T-helper 22 cell (primary cell): ENCODE measurements around the gene FSIP2.

ENCODE experiments used
- DNase-seq: peaks from one replicate; pipeline ENCODE4 v3.0.0-alpha.2; 2020; ENCODE audit warnings: low read depth

FSIP2 gene, protein sequence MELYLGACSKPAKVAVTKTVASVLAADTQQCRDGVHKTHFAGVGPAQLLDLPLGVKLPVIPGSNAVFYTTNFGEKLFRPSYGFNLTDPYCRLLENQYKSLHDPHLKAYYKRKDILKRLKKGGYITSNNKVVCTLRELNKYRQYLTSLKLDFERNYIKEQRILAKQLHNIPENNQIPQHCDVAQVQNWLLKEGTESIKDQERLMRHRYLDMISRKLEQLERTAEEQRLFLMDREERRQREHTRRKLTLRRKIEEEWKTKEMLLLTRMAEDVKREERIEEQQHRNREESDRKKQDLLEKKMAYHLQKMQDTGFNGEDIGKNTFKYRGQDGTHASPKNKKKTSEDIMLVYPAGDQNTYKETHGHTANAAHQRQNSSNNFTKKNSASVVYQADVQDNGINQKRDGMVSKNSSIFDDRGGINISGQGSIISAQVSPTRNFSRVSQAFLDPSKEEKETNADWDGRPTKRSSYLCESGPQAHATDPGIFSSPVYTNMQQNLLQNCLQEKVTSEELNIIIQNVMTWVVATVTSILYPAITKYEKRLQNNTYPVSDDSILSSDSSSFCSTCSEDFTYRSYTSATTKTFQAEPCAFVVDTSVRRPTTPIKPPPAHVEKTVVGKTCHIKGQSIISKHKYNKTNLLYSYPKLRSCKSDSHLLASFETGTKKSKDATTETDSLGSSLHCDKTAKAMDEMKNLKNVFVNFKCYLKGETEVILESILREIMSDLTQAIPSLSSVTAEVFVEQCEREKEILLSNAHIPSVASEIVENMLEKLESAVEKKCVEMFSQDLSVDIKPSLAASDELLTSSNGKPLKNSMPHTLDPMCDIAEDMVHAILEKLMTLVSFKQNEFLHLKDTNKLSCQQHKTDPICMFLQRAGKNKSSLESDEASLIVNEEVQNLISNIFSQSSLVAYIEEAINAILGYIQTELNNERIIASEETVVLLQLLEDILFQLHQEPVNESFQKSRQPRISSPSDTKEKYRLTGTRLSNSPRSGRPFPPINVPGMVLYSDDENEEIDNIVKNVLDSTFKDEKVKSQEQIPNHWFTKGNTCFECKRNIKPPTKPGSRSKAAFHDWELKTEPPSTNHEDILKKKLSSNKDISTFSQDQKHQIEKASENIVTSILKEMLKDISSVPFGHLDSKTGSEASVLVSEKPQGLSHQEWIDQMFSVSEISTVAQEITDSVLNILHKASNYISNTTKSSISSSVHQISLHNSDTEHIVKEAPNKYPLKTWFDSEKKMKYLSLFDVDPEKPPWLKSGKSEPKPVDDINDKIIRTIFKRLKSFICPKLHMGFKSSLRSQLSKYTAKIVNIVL (N-terminal part only)

GRCh38 chr2:185738679-185739472 is at the start of gene FSIP2:
TSS of gene FSIP2 (plus strand) at chr2:185738804. CDS start at chr2:185738895, 91 bp downstream.
- DNase-seq: no peak

GRCh38 chr2:185689906-185690539 is 48.6 kb upstream of the FSIP2 start:
- no peak for DNase-seq

- no peak for DNase-seq
These were observed 42.8 kb upstream of the FSIP2 start for GRCh38 chr2:185695711-185696235.

DNA sequence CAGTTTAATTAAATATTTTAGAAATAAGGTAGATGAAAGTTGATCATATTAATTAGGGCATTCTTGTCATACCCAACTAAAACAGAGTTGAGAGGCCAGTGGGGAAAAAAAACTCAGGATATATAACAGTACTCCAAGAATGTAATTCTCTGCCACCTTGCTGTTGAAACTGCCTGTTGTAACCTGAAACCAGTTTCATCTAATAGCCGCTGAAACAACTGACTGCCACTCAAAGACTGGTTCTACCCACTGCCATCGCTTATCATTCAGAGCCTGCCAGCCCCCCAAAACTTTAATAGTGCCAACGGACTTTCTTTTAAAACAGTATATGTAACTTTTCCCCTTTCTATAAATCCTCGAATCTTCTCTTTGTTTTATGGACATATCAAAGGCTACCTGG is 37.7 kb upstream of the FSIP2 start:
- DNase-seq: no peak

DNA sequence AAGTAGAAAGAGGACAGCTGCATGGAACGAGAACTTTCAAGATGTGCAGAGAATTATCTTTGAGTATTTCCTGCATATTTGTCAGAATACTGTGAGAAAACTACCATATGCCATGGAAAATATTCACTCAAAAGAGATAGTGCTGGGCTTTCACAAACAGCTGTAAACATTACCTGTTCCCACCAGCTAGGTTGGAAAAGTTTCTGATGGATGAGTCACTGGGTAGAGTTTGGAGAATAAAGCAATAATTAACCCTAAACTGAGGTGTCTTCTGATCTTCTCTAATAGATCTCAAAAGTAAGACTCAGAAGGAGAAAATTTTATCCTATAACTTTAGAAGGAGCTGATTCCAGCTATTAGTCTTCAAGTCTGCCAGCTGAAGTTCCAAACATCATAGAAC is 3.9 kb upstream of the FSIP2 start:
- no peak for DNase-seq

DNA sequence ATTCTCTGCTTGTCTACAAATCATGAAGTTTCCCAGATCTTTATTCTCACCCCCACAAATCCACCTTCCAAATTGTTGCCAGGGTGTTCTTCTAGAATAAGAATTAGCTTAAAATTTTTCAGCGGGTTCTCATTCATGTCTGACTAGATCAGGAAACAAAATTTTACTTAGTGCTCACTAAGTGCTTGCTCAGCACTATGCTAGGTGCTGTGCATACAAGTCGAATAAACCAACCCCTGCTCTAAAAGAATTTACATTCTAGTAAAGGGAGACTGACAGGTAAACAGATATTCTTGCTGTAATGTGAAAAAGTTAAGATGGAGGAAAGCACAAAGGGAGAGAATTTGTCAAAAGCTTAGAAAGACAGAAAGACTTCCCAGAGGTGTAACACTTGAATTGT is 2.4 kb upstream of the FSIP2 start:
- DNase-seq: no peak

DNA sequence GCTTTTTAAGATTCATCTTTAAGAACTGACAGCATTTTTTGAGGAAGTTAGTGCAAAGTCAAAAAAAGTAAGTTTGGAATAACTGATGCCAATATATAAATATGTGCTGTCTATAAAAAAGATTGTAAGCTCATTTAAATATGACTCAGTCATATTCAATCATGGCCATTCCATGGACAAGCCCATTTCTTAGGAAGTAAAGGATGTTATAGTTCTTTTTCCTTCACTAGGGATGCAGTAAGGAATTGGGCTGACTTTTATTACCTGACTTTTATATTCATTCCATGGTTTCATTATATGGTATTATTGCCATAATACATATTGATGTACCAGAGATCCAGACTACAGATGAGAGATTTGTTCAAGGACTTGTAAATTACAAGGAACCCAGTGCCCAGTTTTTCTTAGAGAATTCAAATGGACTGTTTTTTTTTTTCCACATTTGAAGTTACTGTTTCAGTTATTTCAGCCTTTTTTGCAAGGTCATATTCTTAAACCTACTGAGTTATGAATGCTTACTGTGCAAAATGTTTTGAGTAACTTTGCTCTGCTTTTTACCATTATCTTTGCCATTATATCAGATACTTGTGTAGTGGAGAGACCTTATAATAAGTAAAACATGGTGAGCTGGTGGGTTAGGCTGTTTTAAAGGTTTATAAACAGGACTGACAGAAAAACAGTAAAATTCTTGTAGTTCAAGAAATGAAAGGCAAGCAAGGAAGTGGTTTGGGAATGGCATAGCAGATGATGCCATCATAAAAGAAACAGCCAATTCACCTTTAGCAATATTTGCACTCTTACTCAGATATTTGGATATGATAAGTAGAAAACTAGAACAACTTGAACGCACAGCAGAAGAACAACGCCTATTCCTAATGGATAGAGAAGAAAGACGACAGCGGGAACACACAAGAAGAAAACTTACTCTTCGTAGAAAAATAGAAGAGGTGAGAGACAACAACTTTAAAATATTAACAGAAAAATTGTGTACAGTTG is 7.6 kb downstream of the FSIP2 start:
- no peak for DNase-seq

DNA sequence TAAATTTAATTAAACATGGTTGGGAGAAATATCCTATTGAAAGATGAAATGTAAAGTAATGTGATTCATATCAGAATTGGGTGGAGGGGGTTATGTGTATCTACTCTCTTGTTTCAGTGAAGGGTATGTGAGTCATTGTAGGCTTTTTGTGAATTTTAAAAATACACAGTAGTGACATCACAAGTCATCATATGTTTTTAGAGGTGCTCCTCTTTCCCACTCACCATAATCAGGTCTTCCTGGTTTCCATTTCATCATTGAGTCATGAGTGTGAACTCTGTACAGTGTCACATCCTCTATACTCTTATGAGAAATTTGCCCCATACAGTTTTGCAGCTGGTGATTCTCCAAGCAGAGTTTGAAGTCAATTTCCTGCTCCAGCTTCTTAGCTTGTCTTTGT is 18.8 kb downstream of the FSIP2 start:
- DNase-seq: no peak

- DNase-seq: no peak
These were observed 32.8 kb downstream of the FSIP2 start for GRCh38 chr2:185771396-185771795.

- DNase-seq: no peak
These were observed 42.3 kb downstream of the FSIP2 start for GRCh38 chr2:185780890-185781289.

DNA sequence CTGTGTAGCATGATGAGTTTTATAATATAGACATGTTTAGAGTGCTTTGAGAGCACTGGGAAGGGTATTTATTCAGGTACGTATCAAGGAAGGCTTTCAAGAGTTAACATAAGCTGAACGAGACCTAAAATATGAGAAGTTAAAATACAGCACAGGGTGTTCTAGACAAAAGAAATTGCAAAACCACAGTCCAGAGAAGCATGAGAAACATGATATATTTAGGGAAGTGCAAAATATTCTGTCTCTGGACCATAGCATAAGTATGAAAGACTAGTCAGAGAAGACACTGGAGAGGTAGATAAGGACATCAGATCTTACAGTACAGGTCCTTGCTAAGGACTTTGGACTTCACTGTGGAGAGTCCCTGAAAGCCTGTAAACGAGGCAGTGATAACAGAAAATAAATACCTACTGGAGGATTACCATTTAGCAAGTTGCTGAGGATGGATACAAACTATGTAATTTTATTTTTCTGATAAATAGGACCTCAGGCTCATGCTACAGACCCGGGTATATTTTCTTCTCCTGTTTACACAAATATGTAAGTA is 43.7 kb downstream of the FSIP2 start:
- no peak for DNase-seq

DNA sequence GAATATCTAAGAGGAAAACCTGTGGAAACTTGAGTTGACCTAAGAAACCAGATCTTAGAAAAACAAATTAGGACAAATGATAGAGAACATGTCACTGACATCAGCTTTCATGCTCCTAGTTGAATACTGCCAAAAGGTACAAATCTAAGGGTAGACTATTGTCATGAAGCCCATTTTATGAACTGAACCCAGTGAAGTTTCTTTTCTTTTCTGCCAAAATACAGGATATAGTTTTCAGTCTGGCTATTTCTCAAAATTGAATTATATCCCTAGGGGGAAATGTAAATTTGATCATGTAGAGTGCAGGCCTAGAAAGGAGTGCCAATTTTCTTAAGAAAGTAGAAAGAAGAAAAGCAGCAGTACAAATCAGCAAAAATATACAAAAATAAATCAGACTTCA is 46.6 kb downstream of the FSIP2 start:
- no peak for DNase-seq

GRCh38 chr2:185785851-185786473 is 47.4 kb downstream of the FSIP2 start:
- DNase-seq: no peak

DNA sequence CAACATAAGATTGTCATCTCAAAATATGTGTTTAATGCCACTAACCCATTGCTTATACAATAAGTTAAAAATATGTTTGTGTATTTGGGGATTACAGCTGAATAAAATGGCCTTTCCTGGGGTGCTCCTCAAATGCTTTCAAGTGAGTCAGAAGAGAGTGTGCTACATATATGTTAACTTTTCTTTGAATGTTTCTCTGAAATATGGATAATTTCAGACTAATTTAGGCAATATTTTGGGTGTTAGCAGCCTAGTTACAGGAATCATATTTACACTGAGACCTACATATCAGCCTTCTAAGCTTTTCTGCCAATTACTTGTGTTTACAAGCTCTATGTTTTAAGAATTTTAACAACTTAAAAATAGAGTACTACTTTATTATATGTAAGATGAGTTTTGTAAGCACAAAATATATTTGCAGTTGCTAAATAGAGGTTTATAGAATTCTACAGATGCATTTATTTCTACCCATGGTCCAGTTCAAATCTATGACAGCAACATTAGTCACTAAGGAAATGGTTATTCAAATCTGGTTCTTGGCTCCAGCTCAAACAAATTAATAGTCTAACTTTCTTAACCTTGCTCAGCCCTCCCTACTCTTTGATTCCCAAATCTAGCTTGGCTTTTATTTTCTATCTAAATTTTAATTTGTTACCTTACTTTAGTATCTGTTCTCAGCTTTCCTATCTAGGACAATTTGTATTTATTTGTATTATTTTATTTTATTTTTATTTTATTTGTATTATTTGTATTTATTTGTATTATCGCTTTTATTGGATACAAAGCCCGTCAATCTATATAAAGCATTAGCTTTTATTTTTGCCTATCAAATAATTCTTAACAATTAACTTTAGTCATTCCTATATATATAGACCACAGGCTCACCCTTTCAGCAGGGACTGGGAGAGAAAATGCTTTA is 48.9 kb downstream of the FSIP2 start:
- no peak for DNase-seq

GRCh38 chr2:185790361-185790760 is 51.8 kb downstream of the FSIP2 start:
- DNase-seq: no peak

GRCh38 chr2:185793532-185794345 is 55.1 kb downstream of the FSIP2 start:
- DNase-seq: no peak

- no peak for DNase-seq
These were observed 58.2 kb downstream of the FSIP2 start for GRCh38 chr2:185796758-185797157.
